ENCODE measurements around the gene GCFC2.

GCFC2 gene

GRCh38 chr2:75622929-75623328 is 87.8 kb downstream of the GCFC2 start:
- no peak for DNase-seq (ENCODE audit: low read depth)

- no peak for DNase-seq (ENCODE audit: low read depth)
Measured at GRCh38 chr2:75622500-75622899, 88.2 kb downstream of the GCFC2 start.

- no peak for DNase-seq (ENCODE audit: low read depth)
Measured at GRCh38 chr2:75621228-75621627, 89.5 kb downstream of the GCFC2 start.

- DNase-seq (ENCODE audit: low read depth): no peak
Measured at GRCh38 chr2:75619956-75620740, 90.6 kb downstream of the GCFC2 start.

- no peak for DNase-seq (ENCODE audit: low read depth)
Measured at GRCh38 chr2:75616933-75617332, 93.8 kb downstream of the GCFC2 start.

GRCh38 chr2:75616406-75616805 is 94.3 kb downstream of the GCFC2 start:
- DNase-seq (ENCODE audit: low read depth): no peak

GRCh38 chr2:75614162-75614651 is 96.5 kb downstream of the GCFC2 start:
- DNase-seq (ENCODE audit: low read depth): no peak

- no peak for DNase-seq (ENCODE audit: low read depth)
Measured at GRCh38 chr2:75612862-75613243, 97.9 kb downstream of the GCFC2 start.
